Activated naive CD4-positive, alpha-beta T cell treated with anti-CD3 and anti-CD28 coated beads for 36 hours (primary cell): ENCODE measurements around the gene MRPS34. TPM values are rescaled to one million over a fixed set of nuclear protein-coding genes. Genes with fewer than 3 reads are reported as not detected.
"Not testable (repeated sequence)": the region's sequence is repeated elsewhere in the genome, so short reads cannot be mapped to it uniquely, and the experiment has no call there.

ENCODE experiments used
- CTCF ChIA-PET: fragments of 350-600 bp; sonication (Branson Sonifier 250); formaldehyde crosslinking; loops from one replicate; lab custom pipeline; 2021; ENCODE audit warnings: antibody characterized with exemption; lab: Charles Lee
- DNase-seq: peaks from one replicate; pipeline ENCODE4 v3.0.0-alpha.2; 2020
- H3K27ac Mint-ChIP-seq: one replicate; pipeline ENCODE4 v1.8.0; 2021; ENCODE audit warnings: mild to moderate bottlenecking, mixed read lengths
- H3K27me3 Mint-ChIP-seq: one replicate; pipeline ENCODE4 v1.8.0; 2021; ENCODE audit warnings: low read depth, mixed read lengths
- H3K36me3 Mint-ChIP-seq: one replicate; pipeline ENCODE4 v1.8.0; 2021; ENCODE audit warnings: low read depth, mixed read lengths
- H3K4me1 Mint-ChIP-seq: one replicate; pipeline ENCODE4 v1.8.0; 2021; ENCODE audit warnings: low read depth, mixed read lengths
- H3K4me3 Mint-ChIP-seq: one replicate; pipeline ENCODE4 v1.8.0; 2021; ENCODE audit warnings: mild to moderate bottlenecking, moderate library complexity, mixed read lengths
- H3K9me3 Mint-ChIP-seq: one replicate; pipeline ENCODE4 v1.8.0; 2021; ENCODE audit warnings: mixed read lengths
- intact Hi-C: fragments of 100-400 bp; cut with micrococcal nuclease; formaldehyde crosslinking; loops from one replicate; pipeline ENCODE4 v1.15.1; 2023
- total RNA-seq, 2 experiments: library from RNA; stranded (reverse); gene quantifications; one replicate each; pipeline ENCODE4 v1.2.3, GENCODE V29; 2021

MRPS34 gene
- total RNA-seq, 2 experiments from 2014 or later = 122 to 138 TPM

DNA sequence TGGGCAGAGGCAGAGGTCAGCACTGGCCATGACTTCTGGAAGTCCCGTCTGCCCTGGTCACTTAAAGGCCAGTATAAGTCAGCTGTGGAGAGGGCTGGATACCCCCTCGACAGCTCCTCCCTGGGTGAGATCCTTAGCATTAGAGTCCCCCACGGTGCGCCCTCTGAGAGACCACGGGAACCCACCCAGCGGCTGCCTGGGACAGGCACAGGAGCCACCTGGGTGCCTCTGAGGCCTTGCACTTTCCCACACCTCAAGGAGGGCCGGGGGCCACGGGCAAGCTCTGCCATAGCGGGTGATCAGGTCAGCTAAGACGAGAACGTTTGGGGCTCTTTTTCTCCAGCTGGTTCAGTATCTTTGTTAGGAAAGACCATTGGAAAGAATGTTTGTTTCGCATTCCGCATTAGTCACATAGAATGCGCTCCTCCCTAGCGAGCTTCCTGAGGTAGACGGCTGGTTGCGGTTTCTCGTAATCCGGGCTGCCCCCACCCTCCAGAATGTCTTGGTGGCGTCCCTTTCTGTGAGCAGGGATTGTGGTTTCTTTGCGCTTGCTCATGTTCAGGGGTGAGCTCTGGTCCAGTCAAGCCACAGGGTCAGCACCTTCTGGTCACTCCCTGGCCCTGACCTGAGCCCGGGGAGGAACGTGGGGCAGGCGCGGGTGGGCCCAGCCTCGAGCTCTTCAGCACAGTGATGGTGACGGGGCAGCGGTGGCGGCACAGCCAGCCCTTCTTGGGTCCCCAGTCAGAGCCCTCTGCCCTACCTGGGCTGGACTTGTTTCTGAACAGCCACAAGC, 26.8 kb downstream of the MRPS34 start:
- Mint-ChIP-seq H3K4me3 (no peak overlapping the region), H3K27me3 (no peaks in the 10 kb centered on the region), H3K36me3 (peaks cover 2% of the 10 kb centered on the region), H3K27ac (no peak overlapping the region), H3K4me1 (no peaks in the 10 kb centered on the region), H3K9me3 (no peaks in the 10 kb centered on the region)
- CTCF ChIA-PET = interaction anchor here (0.6 kb wide), 2 partner anchors 15 to 71 kb away, joined by 3 read pairs; no protein-coding TSS in a partner anchor
- no peak for DNase-seq
- intact Hi-C loops = no loop called here

DNA sequence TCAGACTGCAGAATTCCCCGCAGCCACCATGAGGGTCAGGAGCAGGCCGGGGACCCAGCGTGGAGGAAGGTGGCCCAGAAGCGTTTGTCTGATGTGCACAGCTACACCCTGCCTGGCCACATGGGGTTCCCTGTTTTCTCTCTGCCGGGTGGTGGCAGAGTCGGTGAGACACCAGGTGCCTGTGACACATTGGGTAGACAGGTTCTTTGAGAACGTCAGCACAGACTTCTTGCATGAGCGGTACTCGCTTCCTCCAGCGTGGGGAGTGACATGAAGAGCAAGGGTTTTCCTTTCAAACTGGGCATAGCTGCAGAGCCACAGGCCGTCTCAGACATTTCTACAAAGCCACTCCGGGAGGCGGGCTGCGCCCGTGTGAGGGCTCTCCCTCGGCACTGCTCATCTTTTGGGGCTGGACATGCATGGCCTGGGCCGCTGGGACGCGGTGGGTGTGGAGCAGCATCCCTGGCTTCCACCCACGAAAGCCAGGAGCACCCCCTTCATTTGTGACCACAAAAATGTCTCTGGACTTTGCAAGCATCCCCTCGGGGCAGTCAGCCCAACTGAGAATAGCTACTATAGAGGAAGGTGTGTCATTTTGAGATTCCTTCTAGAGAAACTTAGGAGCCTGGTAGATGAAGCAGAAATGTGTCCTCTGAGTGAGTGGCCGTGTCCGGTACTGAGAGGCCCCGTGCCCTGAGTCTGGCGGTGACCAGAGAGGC, 27.6 kb downstream of the MRPS34 start:
- no peak for DNase-seq
- Mint-ChIP-seq H3K36me3 (peaks cover 2% of the 10 kb centered on the region), H3K4me1 (no peaks in the 10 kb centered on the region), H3K27ac (no peak overlapping the region), H3K9me3 (no peaks in the 10 kb centered on the region), H3K4me3 (no peak overlapping the region), H3K27me3 (no peaks in the 10 kb centered on the region)
- intact Hi-C loops = no loop called here
- CTCF ChIA-PET = no interaction called here

DNA sequence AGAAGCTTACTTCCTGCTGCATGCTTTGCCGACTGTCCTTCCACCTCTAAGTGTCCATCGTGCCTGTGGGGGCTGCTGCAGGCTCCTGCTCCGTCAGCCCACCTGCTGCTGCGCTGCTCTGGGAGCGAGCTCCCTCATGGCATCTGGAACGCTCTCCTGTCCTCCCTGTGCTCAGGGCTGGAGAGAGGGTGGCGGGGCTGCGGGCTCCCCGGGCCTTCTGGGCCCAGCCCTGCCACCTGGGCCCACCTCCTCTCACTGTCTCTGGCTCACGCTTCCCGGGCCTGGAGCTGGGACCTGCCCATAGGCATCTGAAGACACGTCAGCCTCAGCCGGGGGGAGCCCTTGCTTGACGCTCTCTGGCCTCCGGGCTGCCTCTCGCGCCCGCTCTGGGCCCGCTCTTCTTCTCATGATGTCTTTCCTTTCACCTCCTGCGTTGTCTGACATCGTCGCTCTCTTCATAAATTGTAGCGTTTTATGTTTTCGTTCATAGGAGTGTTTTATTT, 28.5 kb downstream of the MRPS34 start:
- Mint-ChIP-seq H3K36me3 (peaks cover 2% of the 10 kb centered on the region), H3K9me3 (no peaks in the 10 kb centered on the region), H3K4me1 (no peaks in the 10 kb centered on the region), H3K27ac (no peak overlapping the region), H3K27me3 (no peaks in the 10 kb centered on the region), H3K4me3 (no peak overlapping the region)
- DNase-seq = no peak
- intact Hi-C loops = no loop called here
- CTCF ChIA-PET = no interaction called here

DNA sequence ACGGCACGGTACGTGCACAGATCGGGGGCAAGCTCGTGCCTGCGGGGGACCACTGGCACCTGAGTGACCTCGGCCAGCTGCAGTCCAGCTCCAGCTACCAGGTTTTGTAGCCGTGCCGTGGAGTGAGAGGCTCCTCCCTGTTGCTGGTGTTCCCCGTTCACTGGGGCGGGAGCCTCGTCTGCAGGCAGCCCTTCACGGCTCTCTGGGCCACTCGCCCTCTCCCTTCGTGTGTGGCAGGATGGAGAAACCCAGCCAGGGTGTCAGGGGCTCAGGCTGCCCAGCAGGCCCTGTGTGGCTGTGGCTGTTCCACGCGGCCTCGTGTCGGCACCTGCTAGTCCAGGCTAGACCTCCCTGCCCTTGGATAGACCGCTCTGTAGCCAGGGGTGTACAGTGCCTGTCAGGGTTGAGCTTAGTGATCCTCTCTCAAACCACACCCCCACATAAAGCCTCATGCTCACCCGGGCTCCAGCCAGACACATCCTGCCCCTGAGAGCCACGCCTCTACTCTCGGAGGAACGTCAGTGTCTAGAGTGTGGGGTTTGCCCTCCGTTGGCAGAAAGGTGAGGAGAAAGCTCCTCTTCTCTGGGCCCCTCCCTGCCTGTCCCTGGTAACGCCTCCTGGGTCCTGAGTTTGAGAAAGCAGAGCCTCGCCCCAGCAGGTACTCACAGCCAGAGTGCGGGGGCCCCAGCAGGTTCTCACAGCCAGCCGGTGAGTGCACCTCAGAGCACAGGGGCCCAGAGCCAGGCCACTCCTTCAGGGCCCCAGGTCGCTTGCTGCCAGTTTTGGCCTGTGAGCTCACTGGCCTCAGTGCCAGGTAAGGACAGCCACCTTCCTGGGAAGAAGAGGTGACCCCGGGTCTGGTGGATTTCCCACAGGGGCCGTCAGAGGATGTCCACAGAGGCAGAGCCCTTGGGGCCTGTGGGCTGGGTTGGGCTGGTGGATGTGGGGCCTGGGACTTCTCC, 29.3 kb downstream of the MRPS34 start:
- CTCF ChIA-PET = no interaction called here
- Mint-ChIP-seq H3K27ac (no peak overlapping the region), H3K36me3 (peaks cover 2% of the 10 kb centered on the region), H3K4me1 (no peaks in the 10 kb centered on the region), H3K4me3 (no peak overlapping the region), H3K27me3 (no peaks in the 10 kb centered on the region), H3K9me3 (no peaks in the 10 kb centered on the region)
- intact Hi-C loops = no loop called here
- DNase-seq = no peak

DNA sequence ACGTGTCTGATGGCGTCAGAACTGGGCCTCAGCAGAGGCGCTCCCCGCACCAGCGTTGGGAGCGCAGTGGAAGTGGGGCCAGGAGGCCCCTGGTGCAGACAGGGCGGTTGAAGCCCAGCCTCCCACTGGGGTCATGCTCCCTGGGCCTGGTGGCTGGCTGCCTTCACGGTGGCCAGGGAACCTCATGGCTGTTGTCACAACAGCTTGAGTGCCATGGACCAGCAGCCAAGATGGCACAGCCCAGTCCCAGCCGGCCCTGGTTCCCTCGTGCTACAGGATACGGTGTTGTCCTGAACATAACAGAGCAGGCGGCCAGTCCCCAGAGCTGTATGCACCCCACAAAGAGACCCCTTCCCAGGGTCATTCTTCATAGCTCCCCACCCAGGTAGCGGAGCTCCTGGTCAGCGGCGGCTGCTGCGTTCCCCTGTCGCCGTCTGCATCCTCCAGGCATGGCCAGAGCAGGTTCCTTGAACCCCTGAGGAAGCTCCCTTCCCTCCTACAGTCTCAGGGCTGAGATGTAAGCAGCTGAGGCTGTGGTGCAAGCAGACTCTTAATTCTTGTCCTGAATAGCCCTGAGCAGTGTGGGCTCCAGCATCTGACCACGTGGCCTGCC, 31.3 kb downstream of the MRPS34 start:
- H3K36me3 Mint-ChIP-seq = peaks cover 2% of the 10 kb centered on the region
- no peak for DNase-seq
- no peaks in the 10 kb centered on the region for H3K27me3 Mint-ChIP-seq
- H3K9me3 Mint-ChIP-seq = no peaks in the 10 kb centered on the region
- no peaks in the 10 kb centered on the region for H3K4me1 Mint-ChIP-seq
- intact Hi-C loops = no loop called here
- CTCF ChIA-PET = interaction anchor here (0.8 kb wide), 1 partner anchor 9 kb away, joined by 4 read pairs; no protein-coding TSS in a partner anchor
- H3K4me3 Mint-ChIP-seq = no peak overlapping the region
- no peak overlapping the region for H3K27ac Mint-ChIP-seq

DNA sequence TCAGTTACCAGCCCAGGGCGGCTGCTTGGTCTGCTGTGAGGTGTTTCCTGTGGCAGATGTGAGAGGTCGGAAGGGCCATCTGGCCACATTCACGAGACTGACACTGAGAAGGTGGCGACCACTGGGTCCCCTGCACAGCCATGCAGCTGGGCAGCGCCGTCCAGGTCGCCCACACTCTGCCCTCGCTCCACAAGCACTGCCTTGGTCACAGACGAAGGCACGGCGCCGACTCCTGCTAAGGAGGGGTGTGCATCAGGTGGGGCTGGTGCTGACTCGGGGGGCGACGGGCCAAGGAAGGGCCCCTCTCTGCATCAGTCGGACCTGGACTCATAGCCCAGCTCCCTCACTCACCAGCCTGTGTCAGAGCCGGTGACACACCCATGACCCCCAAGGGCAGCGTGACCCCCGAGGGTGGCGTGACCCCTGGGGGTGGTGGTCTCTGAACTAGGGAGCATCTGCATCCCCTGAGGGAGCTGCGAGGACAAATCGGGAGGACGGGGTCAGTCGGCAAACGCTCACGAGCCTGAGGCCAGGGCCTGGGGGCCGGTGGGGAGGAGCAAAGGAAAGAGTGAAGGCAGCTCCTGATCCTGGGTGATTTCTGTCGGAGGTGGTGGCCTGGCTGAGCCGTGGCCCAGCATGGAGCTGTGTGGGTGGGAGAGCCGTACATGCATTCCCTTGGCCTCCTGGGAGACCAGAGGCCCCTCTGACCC, 32.0 kb downstream of the MRPS34 start:
- H3K27ac Mint-ChIP-seq = no peak overlapping the region
- CTCF ChIA-PET = interaction anchor here (0.8 kb wide), 1 partner anchor 8 kb away, joined by 4 read pairs; no protein-coding TSS in a partner anchor
- no peak overlapping the region for H3K4me3 Mint-ChIP-seq
- H3K36me3 Mint-ChIP-seq = peaks cover 2% of the 10 kb centered on the region
- intact Hi-C loops = no loop called here
- no peak for DNase-seq
- H3K9me3 Mint-ChIP-seq = no peaks in the 10 kb centered on the region
- H3K27me3 Mint-ChIP-seq = no peaks in the 10 kb centered on the region
- H3K4me1 Mint-ChIP-seq = no peaks in the 10 kb centered on the region

DNA sequence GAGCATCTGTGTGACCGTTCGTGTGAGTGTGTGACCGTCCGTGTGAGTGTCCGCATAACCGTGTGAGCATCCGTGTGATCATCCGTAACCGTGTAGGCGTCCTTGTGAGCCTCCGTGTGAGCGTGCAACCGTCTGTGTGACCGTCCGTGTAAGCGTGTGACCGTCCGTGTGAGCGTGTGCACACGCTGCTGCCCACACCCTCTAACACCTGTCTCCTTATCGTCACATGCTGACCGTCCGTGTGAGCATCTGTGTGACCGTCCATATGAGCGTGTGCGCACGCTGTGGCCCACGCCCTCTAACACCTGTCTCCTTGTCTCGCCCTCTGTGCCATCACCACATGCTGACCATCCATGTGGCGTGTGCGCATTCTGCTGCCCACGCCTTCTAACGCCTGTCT, 32.7 kb downstream of the MRPS34 start:
- intact Hi-C loops = no loop called here
- Mint-ChIP-seq H3K4me1 (no peaks in the 10 kb centered on the region), H3K4me3 (no peak overlapping the region), H3K9me3 (no peaks in the 10 kb centered on the region), H3K36me3 (peaks cover 2% of the 10 kb centered on the region), H3K27me3 (no peaks in the 10 kb centered on the region), H3K27ac (no peak overlapping the region)
- CTCF ChIA-PET = interaction anchor here (0.9 kb wide), 1 partner anchor 189 kb away, joined by 7 read pairs; no protein-coding TSS in a partner anchor
- DNase-seq = no peak

DNA sequence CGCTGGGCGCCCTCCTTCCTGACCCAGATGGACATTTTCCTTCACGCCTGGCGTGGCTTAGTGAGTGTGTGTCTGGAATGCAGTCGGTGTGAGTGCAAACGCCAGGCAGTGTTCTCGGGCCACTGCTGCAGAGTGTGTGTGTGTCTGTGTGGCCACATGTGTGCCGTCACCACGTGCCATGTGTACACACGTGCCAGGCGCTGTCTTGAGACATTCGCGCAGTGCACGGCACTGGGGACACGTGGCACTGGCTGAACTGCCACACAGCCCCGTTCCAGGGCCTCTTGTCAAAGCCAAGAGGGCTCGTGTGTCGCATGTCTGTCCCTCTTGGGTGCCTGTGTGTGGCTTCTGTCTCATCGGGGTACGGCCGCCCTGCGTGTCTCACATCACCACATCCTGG, 38.1 kb downstream of the MRPS34 start:
- no peak overlapping the region for H3K27ac Mint-ChIP-seq
- no peak for DNase-seq
- H3K4me3 Mint-ChIP-seq = no peak overlapping the region
- peaks cover 1% of the 10 kb centered on the region for H3K36me3 Mint-ChIP-seq
- intact Hi-C loops = no loop called here
- CTCF ChIA-PET = no interaction called here
- no peaks in the 10 kb centered on the region for H3K4me1 Mint-ChIP-seq
- H3K27me3 Mint-ChIP-seq = no peaks in the 10 kb centered on the region
- H3K9me3 Mint-ChIP-seq = no peaks in the 10 kb centered on the region

DNA sequence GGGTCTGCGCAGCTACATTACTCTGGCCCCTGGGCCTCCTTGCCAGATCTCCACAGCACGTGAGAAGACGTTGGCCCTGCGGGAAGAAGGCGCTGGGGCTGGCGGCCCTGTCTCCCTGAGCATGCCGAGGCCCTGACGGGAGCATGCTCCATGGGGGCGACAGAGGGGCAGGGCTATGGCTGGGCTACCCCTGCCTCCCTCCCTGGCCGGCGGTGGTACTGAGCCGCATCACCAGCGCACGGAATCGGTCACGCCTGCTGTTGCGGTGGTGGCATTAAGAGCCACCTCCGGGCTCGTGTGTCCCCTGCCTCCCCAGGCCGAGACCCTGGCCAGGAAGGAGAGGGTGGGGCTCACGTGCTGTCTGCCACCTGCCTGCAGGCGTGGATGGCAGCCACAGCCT, 38.8 kb downstream of the MRPS34 start:
- H3K27me3 Mint-ChIP-seq = no peaks in the 10 kb centered on the region
- no peak overlapping the region for H3K4me3 Mint-ChIP-seq
- no peaks in the 10 kb centered on the region for H3K9me3 Mint-ChIP-seq
- CTCF ChIA-PET = no interaction called here
- H3K4me1 Mint-ChIP-seq = no peaks in the 10 kb centered on the region
- H3K27ac Mint-ChIP-seq = no peak overlapping the region
- intact Hi-C loops = no loop called here
- DNase-seq = no peak
- peaks cover 1% of the 10 kb centered on the region for H3K36me3 Mint-ChIP-seq

DNA sequence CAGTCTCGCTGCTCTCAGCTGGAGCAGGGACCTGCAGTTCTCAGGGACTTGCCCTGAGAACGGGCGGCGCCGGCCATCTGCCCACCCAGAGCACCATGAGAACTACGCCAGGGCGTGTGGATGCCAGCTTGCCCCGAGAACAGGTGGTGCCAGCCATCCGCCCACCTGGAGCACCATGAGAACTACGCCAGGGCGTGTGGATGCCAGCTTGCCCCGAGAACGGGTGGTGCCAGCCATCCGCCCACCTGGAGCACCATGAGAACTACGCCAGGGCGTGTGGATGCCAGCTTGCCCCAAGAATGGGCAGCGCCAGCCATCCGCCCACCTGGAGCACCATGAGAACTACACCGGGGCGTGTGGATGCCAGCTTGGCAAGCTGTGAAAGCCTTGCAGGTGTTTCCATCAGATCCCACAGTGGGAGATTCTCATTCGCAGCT, 40.4 kb downstream of the MRPS34 start:
- H3K4me3 Mint-ChIP-seq, intact Hi-C loops, DNase-seq, H3K4me1 Mint-ChIP-seq, H3K9me3 Mint-ChIP-seq, H3K36me3 Mint-ChIP-seq, H3K27me3 Mint-ChIP-seq, H3K27ac Mint-ChIP-seq: not testable (repeated sequence)
- CTCF ChIA-PET = interaction anchor here (0.5 kb wide), 1 partner anchor 9 kb away, joined by 4 read pairs; no protein-coding TSS in a partner anchor

DNA sequence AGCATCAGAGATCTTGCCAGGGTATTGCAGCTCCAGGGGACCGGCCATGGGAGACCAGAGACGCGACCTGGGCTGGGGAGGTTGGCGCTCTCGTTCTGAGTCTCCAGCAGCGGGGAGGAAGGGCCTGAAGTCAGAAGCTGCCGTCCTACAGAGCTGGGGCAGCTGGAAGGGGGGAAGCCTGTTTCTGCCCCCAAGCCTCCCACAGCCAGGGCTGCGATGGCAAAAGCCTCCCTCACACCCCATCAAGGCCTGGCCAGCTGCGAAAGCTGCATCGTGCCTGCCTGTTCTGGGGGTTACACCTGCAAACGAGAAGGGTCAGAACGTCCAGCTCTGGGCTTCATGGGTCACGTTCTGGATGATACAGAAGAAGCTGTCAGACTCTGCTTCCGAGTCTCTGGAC, 40.9 kb downstream of the MRPS34 start:
- Mint-ChIP-seq H3K4me3 (no peak overlapping the region), H3K27me3 (no peaks in the 10 kb centered on the region), H3K4me1 (no peaks in the 10 kb centered on the region), H3K9me3 (no peaks in the 10 kb centered on the region), H3K27ac (peak overlapping the region; percentile 18), H3K36me3 (peaks cover 7% of the 10 kb centered on the region)
- DNase-seq = no peak
- intact Hi-C loops = no loop called here
- CTCF ChIA-PET = interaction anchor here (0.5 kb wide), 1 partner anchor 20 kb away, joined by 3 read pairs; no protein-coding TSS in a partner anchor
